WTC11 (cell line): Measurements from ENCODE around the gene STXBP2.

Source experiments
- ATF1 ChIP-seq: sonication (generic); formaldehyde crosslinking; IDR thresholded peaks from 2 replicates; pipeline ENCODE4 v1.8.1; 2023; ENCODE audit warnings: mild to moderate bottlenecking, moderate library complexity, missing genetic modification reagents
- CTCF ChIP-seq: fragments of 200-600 bp; IDR thresholded peaks from 2 replicates; pipeline ENCODE4 v1.8.0; 2022; ENCODE audit warnings: antibody characterized with exemption
- E2F5 ChIP-seq: sonication (generic); formaldehyde crosslinking; IDR thresholded peaks from 2 replicates; pipeline ENCODE4 v1.8.1; 2022; ENCODE audit warnings: mild to moderate bottlenecking, moderate library complexity, missing genetic modification reagents
- FOXJ3 ChIP-seq: sonication (generic); formaldehyde crosslinking; IDR thresholded peaks from 2 replicates; pipeline ENCODE4 v1.9.0; 2021; ENCODE audit warnings: missing genetic modification reagents, mild to moderate bottlenecking, borderline replicate concordance
- FOXP1 ChIP-seq: sonication (generic); formaldehyde crosslinking; IDR thresholded peaks from 2 replicates; pipeline ENCODE4 v1.8.0; 2022; ENCODE audit warnings: missing genetic modification reagents, mild to moderate bottlenecking, moderate library complexity, borderline replicate concordance
- GABPB1 ChIP-seq: sonication (generic); formaldehyde crosslinking; IDR thresholded peaks from 2 replicates; pipeline ENCODE4 v1.8.1; 2023; ENCODE audit warnings: mild to moderate bottlenecking, missing genetic modification reagents
- MAX ChIP-seq: sonication (generic); formaldehyde crosslinking; IDR thresholded peaks from 2 replicates; pipeline ENCODE4 v1.8.0; 2022; ENCODE audit warnings: mild to moderate bottlenecking, missing genetic modification reagents
- TCF7 ChIP-seq: sonication (generic); formaldehyde crosslinking; IDR thresholded peaks from 2 replicates; pipeline ENCODE4 v1.8.0; 2022; ENCODE audit warnings: mild to moderate bottlenecking, low read depth, missing genetic modification reagents, moderate library complexity
- TEAD1 ChIP-seq: sonication (generic); formaldehyde crosslinking; IDR thresholded peaks from 2 replicates; pipeline ENCODE4 v1.8.0; 2022; ENCODE audit warnings: mild to moderate bottlenecking, missing genetic modification reagents
- USF1 ChIP-seq: sonication (generic); formaldehyde crosslinking; IDR thresholded peaks from 2 replicates; pipeline ENCODE4 v1.8.0; 2022; ENCODE audit warnings: mild to moderate bottlenecking, missing genetic modification reagents
- USF2 ChIP-seq: sonication (generic); formaldehyde crosslinking; IDR thresholded peaks from 2 replicates; pipeline ENCODE4 v1.8.1; 2023; ENCODE audit warnings: mild to moderate bottlenecking, missing genetic modification reagents, moderate library complexity
- ZNF416 ChIP-seq: fragments of 250-450 bp; sonication (Bioruptor Pico); IDR thresholded peaks from 2 replicates; pipeline ENCODE4 v1.9.0; 2021; ENCODE audit warnings: mild to moderate bottlenecking, inconsistent platforms

GRCh38 chr19:7654401-7654800 lies 17.5 kb downstream of the STXBP2 start:
- TF ChIP-seq CTCF (no peak), FOXJ3 (CRISPR knock-in tag) (no peak), FOXP1 (CRISPR knock-in tag) (no peak), ATF1 (CRISPR knock-in tag) (no peak), USF2 (no peak), TEAD1 (CRISPR knock-in tag) (no peak), USF1 (no peak), GABPB1 (no peak), E2F5 (CRISPR knock-in tag) (no peak), TCF7 (CRISPR knock-in tag) (no peak), MAX (CRISPR knock-in tag) (no peak), ZNF416 (CRISPR knock-in tag) (no peak)
